SK-N-MC (cell line): ENCODE results near the gene DBN1.
A peak's percentile ranks its signal among the peaks of the same experiment; 100 is the strongest.

Experiments
- DNase-seq: peaks from one replicate; pipeline ENCODE4 v3.0.0-alpha.2; 2011; ENCODE audit warnings: low read depth, low spot score
- H3K27ac ChIP-seq: fragments of 200-600 bp; sonication (generic); 2 replicates; pipeline ENCODE4 v1.5.1; 2016; ENCODE audit warnings: mixed run types
- H3K36me3 ChIP-seq: fragments of 200-600 bp; sonication (generic); 2 replicates; pipeline ENCODE4 v1.6.1; 2017; ENCODE audit warnings: antibody characterized with exemption, low read length, mixed read lengths; ENCODE audit not compliant: insufficient read depth
- H3K4me3 ChIP-seq: fragments of 200-600 bp; sonication (generic); 2 replicates; pipeline ENCODE4 v1.5.1; 2016
- H3K9ac ChIP-seq: fragments of 200-600 bp; sonication (generic); 2 replicates; pipeline ENCODE4 v1.8.0; 2017; ENCODE audit warnings: mixed run types, mixed read lengths; ENCODE audit not compliant: insufficient read length
- H3K9me3 ChIP-seq: fragments of 200-600 bp; sonication (generic); 2 replicates; pipeline ENCODE4 v1.6.1; 2017; ENCODE audit warnings: low read depth, mild to moderate bottlenecking, antibody characterized with exemption, low read length, moderate library complexity, mixed read lengths
- EZH2 ChIP-seq: fragments of 200-600 bp; sonication (generic); IDR thresholded peaks from one replicate; pipeline ENCODE4 v1.6.1; 2017; ENCODE audit warnings: antibody characterized with exemption
- FOXP2 ChIP-seq: optimal IDR thresholded peaks from 2 replicates; pipeline ENCODE3; 2011; ENCODE audit warnings: mild to moderate bottlenecking, moderate library complexity; ENCODE audit not compliant: insufficient read depth; ENCODE audit errors: extremely low read length, control extremely low read depth
- POLR2AphosphoS5 ChIP-seq: IDR thresholded peaks from 2 replicates; pipeline ENCODE4 v1.6.1; 2012; ENCODE audit warnings: mild to moderate bottlenecking, low read depth, low read length, borderline replicate concordance

The DBN1 gene

GRCh38 chr5:177473443-177474001 is at the start of gene DBN1:
DBN1 (minus strand) TSS chr5:177473634; CDS start chr5:177473521, 113 bp downstream.
- H3K27ac ChIP-seq, result peak within 1 kb of the TSS; percentile 76; the same call in 1 of the 2 replicates

GRCh38 chr5:177520916-177521513 is 47.6 kb upstream of the DBN1 start:
- H3K9ac ChIP-seq, result no peak overlapping the region
- TF ChIP-seq POLR2AphosphoS5 (no peak), EZH2 (no peak), FOXP2 (no peak)
- peaks cover 19% of the 10 kb centered on the region; the same call in 1 of the 2 replicates for H3K36me3 ChIP-seq
- H3K4me3 ChIP-seq, result no peak overlapping the region
- H3K9me3 ChIP-seq, result no peaks in the 10 kb centered on the region
- H3K27ac ChIP-seq, result no peak overlapping the region
- DNase-seq, result no peak

More at GRCh38 chr5:177473443-177474001, at the start of gene DBN1:
- TF ChIP-seq EZH2 (no peak), FOXP2 (no peak), POLR2AphosphoS5 (peak; percentile 74)
- peaks cover 39% of the 10 kb centered on the region for H3K36me3 ChIP-seq
- peak within 1 kb of the TSS; percentile 96 for H3K4me3 ChIP-seq
- H3K9me3 ChIP-seq, result no peaks in the 10 kb centered on the region
- DNase-seq, result no peak
- H3K9ac ChIP-seq, result peak within 1 kb of the TSS; percentile 87

GRCh38 chr5:177520271-177520670 is 46.8 kb upstream of the DBN1 start:
- Histone ChIP-seq H3K9ac (no peak overlapping the region), H3K36me3 (peaks cover 26% of the 10 kb centered on the region), H3K9me3 (no peaks in the 10 kb centered on the region), H3K27ac (no peak overlapping the region), H3K4me3 (no peak overlapping the region)
- no peak for DNase-seq
- no peak for TF ChIP-seq FOXP2
- TF ChIP-seq EZH2, result no peak
- no peak for TF ChIP-seq POLR2AphosphoS5

- Histone ChIP-seq H3K9me3 (no peaks in the 10 kb centered on the region), H3K27ac (no peak overlapping the region), H3K36me3 (peaks cover 30% of the 10 kb centered on the region), H3K4me3 (no peak overlapping the region), H3K9ac (no peak overlapping the region)
- TF ChIP-seq POLR2AphosphoS5 (no peak), FOXP2 (no peak), EZH2 (no peak)
- DNase-seq, result no peak
These were observed 46.2 kb upstream of the DBN1 start for GRCh38 chr5:177519463-177520235.

- H3K9me3 ChIP-seq, result no peaks in the 10 kb centered on the region
- peak; percentile 93 for DNase-seq
- peak within 1 kb of the TSS; percentile 96 for H3K4me3 ChIP-seq
- H3K9ac ChIP-seq, result peak within 1 kb of the TSS; percentile 94
- TF ChIP-seq POLR2AphosphoS5, result peak; percentile 91
- TF ChIP-seq EZH2, result no peak
- TF ChIP-seq FOXP2, result peak; percentile 91
- peak within 1 kb of the TSS; percentile 49 for H3K27ac ChIP-seq
- H3K36me3 ChIP-seq, result peaks cover 49% of the 10 kb centered on the region
These were observed 43.5 kb upstream of the DBN1 start, which contains the start of gene DDX41 for GRCh38 chr5:177516601-177517568. DDX41 (minus strand) TSS chr5:177516961; CDS start chr5:177516945, 16 bp downstream.

GRCh38 chr5:177515580-177515979 is 42.1 kb upstream of the DBN1 start:
- Histone ChIP-seq H3K36me3 (peaks cover 52% of the 10 kb centered on the region), H3K9ac (peak overlapping the region; percentile 94), H3K4me3 (peak overlapping the region; percentile 96), H3K27ac (no peak overlapping the region), H3K9me3 (no peaks in the 10 kb centered on the region)
- no peak for TF ChIP-seq FOXP2
- TF ChIP-seq POLR2AphosphoS5, result no peak
- DNase-seq, result no peak

- Histone ChIP-seq H3K9me3 (no peaks in the 10 kb centered on the region), H3K27ac (no peak overlapping the region), H3K9ac (no peak overlapping the region), H3K36me3 (peaks cover 54% of the 10 kb centered on the region), H3K4me3 (no peak overlapping the region)
- TF ChIP-seq FOXP2, result no peak
- no peak for TF ChIP-seq EZH2
- no peak for TF ChIP-seq POLR2AphosphoS5
- no peak for DNase-seq
These were observed 41.1 kb upstream of the DBN1 start for GRCh38 chr5:177514541-177514940.

GRCh38 chr5:177513500-177513899 is 40.1 kb upstream of the DBN1 start:
- no peak overlapping the region for H3K27ac ChIP-seq
- H3K36me3 ChIP-seq, result peaks cover 54% of the 10 kb centered on the region
- no peak for TF ChIP-seq POLR2AphosphoS5
- TF ChIP-seq FOXP2, result no peak
- no peak for TF ChIP-seq EZH2
- no peak overlapping the region for H3K9ac ChIP-seq
- no peak overlapping the region for H3K4me3 ChIP-seq
- DNase-seq, result no peak
- no peaks in the 10 kb centered on the region for H3K9me3 ChIP-seq
